CD4-positive, alpha-beta T cell treated with Interleukin-17A for 4 hours (primary cell): ENCODE results near the gene CFHR3.
"Not testable (repeated sequence)": the region's sequence is repeated elsewhere in the genome, so short reads cannot be mapped to it uniquely, and the experiment has no call there.

Experiments used
- DNase-seq: peaks from one replicate; pipeline ENCODE4 v3.0.0-alpha.2; 2020; ENCODE audit warnings: mixed read lengths

Gene CFHR3

DNA sequence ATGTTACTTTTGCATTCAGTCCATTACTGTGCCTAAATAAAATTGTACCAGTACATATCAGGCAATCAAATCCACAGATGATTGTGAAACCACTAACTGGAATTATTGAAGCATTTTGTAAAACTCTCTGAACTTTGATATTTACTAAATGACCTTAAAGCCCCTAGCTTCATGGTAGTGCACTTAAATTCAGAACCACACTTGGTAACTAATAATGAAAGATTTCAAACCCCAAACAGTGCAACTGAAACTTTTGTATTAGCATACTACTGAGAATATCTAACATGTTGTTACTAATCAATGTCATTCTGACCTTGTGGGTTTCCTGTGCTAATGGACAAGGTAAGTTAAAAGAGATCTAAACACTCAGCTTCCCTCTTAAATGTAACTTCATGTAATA is at the start of gene CFHR3:
Gene CFHR3 (plus strand): TSS at position 238 of the 400 bp plus-strand sequence. CDS start 47 bp downstream, at position 285.
- no peak for DNase-seq

DNA sequence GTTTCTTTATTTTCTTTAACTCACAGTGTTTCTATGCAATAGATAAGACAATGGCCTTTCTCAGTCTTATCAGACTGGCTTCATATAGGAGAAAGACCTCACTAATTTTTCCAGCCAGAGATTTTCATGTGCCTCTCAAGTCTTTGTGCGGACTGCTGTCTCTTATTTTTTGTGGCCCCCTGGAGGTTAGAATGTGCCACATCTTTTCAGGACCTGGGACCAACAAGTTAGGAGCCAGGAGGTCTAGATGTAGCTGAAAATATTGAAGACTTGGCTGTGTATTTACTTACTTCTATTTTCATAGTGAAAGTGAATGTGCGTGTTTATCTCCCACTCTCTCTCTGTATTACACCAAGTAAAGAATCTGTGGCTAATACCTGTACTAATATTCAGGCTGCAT is 42.1 kb upstream of the CFHR3 start:
- no peak for DNase-seq

DNA sequence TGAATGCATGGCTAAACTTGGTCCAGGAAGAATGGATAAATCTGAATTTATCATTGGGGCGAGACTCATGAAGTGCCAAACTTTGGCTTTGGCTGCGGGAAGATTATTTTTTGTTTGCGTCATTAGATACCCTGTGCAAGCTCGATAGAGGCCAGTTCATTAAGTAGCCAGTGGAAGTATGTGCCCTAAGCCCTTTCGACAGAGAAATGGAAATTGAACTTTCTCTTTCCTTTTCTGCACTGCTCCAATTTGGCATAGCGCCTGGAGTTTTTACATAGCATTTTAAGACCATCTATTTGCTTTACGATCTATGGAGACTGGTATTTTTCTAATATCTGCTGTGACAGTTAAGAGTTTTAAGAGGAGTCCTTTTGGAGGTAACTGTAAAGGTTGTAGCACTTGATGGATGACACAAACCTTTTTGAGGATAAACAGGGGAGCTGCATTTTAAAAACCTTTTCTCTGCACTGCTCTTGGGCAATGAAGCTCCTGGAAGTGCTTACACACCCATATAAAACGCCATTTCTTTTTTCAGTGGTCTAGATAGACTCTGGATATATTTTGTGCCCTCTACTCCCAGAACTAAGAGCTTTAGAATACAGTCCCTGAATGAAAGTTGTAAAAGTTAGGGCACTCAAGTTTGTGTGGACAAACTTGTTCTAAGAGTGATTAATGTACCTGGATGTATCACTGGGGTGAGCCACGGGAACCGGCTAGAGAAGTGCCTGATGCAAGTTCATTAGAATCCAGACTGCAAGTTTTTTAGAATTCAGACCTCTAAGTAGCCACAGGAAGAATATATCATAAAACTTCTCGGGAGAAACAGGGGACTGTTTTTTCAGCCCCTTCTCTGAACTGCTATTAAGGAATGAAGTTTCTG is 41.3 kb upstream of the CFHR3 start:
- no peak for DNase-seq

DNA sequence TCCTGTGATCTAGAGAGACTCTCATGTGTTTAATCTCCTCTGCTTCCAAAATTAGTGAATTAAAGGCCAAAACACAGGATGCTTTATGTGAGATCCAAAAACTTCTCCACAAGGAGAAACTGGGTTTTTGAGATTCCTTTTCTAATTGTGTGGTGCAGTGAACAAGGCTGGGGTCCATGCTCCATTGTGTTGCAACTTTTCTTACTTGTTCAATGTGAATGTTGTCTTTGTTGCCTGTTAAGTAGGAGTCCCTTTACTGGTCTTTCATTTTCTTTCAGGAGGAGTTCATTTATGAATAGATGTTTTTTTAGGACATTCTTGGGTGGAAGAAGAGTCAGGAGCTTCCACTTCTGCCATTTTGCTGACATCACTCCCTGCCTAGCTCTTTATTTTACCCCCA is 40.6 kb upstream of the CFHR3 start:
- no peak for DNase-seq

DNA sequence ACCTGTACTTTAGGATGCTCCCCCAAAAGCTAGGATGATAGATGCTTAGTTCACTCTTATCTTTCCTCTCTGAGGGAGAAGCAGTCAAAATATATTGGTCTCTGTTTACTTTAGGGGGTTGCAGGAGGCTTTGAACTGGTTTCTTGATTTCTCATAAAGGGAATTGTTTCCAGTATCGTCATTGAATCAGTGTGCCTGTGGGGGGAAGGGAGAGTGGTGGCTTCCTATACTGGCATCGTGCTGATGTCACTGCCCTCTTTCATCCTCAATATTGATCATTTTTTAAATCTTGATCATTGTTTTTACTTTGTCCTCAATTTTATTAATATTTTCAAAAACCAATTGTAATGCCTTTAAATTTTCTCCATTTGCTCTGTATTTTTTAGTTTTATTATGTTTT is 40.2 kb upstream of the CFHR3 start:
- no peak for DNase-seq

DNA sequence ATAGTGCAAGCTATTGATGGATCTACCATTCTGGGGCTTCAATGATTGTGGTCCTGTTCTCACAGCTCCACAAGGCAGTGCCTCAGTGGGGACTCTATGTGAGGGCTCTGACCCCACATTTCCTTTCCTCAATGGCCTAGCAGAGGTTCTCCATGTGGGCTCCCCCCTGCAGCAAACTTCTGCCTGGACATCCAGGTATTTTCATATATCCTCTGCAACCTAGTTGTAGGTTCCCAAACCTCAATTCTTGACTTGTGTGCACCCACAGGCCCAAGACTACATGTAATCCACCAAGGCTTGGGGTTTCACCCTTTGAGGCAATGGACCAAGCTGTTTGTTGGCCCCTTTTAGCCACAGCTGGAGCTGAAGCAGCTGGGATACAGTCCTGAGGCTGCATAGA is 35.9 kb upstream of the CFHR3 start:
- DNase-seq, result no peak

DNA sequence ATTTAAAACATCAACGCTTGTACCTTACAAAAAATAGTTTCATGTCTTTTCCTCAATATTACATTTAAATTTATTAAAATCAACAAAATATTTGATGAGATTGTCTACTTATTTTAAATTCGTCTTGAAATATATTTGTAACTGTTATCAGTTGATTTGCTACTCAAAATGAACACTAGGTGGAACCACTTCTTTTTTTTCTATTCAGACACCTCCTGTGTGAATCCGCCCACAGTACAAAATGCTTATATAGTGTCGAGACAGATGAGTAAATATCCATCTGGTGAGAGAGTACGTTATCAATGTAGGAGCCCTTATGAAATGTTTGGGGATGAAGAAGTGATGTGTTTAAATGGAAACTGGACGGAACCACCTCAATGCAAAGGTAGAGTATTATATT is 31.4 kb upstream of the CFHR3 start:
- DNase-seq, result not testable (repeated sequence)

DNA sequence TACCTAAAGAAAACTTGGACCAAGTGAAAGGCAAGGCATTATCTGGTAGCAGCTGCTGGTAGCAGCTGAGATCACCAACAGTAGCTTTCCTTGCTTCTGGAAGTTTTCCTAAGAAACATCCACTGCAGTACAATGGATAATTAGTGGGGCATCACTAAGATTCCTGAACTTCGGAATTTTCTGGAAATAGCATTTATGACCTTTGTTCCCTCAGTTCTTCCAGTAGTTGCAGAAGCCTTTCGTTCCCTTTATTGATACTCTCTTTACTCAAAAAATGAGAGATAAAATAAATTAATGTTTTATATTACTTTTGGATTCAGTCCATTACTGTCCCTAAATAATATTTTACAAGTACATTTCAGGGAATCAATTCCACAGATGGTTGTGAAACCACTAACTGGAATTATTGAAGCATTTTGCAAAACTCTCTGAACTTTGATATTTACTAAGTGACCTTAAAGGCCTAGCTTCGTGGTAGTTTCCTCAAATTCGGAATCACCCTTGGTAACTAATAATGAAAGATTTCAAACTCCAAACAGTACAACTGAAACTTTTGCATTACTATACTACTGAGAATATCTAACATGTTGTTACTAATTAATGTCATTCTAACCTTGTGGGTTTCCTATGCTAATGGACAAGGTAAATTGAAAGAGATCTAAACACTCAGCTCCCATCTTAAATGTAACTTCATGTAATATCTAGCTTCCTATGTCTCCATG is 9.5 kb upstream of the CFHR3 start:
- not testable (repeated sequence) for DNase-seq

DNA sequence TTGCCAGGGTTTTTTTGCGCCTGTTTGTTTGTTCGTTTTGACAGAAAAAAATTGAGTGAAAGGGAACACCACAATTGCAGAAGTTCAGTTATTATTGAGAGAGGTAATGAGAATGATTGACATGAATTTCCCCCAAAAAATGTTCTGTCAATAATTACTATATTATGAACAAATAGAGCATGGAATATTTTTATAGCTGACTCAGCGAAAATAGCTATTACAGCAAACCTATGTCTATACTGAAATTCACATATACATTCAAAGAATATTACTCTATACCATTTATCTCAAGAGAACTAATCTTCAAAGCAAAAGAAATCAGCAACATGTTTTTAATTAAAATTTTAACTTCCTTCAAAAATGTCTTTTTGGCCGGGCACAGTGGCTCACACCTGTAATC is 4.8 kb upstream of the CFHR3 start:
- not testable (repeated sequence) for DNase-seq

DNA sequence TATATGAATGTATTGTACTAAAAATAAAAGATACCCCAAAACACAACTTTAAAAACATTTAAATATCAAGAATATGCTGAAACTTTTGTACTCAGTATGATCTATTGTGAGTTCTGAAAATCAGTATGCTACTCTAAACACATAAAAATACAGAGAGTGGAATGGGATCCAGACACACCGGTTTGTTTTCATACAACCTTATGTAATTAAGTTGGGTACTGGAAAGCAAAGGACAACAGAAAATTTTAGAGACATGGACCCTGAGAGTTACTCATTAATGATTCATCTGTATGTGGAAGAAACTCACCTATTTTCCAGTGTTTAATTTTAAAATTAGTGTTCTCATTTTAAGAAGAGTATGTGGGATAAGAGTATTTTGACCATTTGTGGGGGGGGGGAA is 927 bp upstream of the CFHR3 start:
- DNase-seq, result no peak

DNA sequence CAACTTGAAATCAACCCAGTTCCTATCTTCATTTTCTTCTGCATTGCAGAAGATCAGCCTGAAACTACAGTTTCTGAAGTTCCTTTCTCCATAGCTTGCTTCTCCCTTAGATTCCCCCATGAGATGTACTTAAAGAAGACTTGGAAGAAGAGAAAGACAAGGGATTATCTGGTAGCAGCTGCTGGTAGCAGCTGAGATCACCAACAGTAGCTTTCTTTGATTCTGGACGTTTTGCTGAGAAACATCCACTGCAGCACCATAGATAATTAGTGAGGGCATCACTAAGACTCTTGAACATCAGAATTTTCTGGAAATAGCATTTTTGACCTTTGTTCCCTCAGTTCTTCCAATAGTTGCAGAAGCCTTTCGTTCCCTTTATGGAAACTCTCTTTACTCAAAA is 465 bp upstream of the CFHR3 start:
- DNase-seq, result no peak

DNA sequence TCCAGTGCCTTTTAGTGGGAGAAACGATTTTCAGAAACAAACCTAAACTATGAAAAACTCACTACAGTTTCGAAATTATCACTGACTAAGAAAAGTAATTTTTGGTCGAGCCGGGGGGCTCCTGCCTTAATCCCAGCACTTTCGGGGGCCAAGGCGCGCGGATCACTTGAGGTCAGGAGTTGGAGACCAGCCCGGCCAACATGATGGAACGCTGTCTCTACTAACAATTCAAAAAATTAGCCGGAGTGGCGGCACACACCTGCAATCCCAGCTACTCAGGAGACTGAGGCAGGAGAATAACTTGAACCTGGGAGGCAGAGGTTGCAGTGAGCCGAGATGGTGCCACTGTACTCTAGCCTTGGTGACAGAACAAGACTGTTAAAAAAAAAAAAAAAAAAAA is 3.0 kb downstream of the CFHR3 start:
- no peak for DNase-seq

DNA sequence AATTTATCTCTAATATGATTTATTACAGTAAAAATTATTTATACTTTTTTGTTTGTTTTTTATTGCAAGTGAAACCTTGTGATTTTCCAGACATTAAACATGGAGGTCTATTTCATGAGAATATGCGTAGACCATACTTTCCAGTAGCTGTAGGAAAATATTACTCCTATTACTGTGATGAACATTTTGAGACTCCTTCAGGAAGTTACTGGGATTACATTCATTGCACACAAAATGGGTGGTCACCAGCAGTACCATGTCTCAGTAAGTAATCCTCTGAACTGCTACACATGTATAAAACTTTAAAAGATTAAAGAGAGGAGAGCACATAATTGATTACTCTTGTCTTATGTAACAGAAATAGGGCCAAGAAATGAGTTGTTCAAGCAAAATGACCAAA is 4.5 kb downstream of the CFHR3 start:
- no peak for DNase-seq

DNA sequence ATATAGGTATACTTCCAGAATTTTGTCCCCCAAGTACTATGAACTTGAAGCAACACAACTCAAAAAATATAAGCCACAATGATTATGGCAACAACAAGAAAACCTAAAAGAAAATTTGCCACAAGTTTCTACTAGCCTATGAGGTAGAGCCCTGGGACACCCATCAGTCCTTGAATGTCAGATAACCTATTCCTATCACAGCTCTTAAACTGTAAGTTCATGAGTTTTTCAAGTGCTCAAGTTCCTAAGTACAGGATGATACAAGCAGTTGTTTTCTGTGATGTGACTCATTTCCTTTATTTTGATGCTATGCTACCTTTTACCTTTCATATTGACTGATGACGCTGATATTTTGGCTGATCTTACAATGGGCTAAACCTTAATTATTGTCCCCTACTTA is 16.6 kb downstream of the CFHR3 start:
- DNase-seq, result not testable (repeated sequence)

DNA sequence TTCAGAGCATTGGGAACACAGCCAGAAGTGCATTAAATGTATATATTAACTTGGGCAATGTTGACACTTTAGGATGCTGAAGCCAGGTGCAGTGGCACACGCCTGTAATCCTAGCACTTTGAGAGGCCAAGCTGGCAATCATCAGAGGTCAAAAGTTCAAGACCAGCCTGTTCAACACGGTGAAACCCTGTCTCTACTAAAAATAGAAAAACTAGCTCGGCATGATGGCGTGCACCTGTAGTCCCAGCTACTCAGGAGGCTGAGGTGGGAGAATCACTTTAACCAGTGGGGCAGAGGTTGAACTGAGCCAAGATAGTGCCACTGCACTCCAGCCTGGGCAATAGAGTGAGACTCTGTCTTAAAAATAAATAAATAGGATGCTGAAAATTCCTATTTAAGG is 19.5 kb downstream of the CFHR3 start:
- not testable (repeated sequence) for DNase-seq

DNA sequence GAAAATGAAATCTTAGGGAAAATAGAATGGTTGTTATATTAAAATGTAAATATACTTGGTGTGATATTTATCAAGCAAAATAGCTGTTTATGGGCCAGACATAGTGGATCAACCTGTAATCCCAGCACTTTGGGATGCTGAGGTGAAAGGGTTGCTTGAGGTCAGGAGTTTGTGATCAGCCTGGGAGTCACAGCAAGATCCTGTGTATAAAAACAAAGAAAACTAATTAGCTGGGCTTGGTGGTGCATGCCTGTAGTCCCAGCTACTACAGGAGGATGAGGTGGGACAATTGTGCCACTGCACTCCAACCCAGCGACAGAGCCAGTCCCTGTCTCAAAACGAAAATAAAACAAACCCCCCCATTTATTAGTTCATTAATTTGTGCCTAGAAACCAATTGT is 23.3 kb downstream of the CFHR3 start:
- no peak for DNase-seq

DNA sequence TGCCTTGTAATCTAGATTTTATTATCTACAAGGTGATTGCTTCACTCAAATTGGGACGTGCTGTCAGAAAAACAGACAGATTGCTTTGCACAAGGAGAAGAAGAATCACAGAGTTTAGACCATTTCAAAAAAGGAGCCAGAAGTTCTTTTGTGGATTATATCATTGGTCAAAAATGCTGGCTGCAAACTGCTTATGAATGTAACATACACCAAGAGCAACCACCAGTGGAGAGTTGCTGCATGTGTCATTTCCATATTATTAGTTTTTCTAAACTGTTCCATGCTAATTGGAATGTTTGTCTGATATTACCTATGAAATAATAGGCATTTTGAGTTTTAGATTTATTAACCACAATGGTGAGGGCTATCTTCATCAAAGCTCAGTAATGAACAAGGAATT is 27.3 kb downstream of the CFHR3 start:
- not testable (repeated sequence) for DNase-seq

DNA sequence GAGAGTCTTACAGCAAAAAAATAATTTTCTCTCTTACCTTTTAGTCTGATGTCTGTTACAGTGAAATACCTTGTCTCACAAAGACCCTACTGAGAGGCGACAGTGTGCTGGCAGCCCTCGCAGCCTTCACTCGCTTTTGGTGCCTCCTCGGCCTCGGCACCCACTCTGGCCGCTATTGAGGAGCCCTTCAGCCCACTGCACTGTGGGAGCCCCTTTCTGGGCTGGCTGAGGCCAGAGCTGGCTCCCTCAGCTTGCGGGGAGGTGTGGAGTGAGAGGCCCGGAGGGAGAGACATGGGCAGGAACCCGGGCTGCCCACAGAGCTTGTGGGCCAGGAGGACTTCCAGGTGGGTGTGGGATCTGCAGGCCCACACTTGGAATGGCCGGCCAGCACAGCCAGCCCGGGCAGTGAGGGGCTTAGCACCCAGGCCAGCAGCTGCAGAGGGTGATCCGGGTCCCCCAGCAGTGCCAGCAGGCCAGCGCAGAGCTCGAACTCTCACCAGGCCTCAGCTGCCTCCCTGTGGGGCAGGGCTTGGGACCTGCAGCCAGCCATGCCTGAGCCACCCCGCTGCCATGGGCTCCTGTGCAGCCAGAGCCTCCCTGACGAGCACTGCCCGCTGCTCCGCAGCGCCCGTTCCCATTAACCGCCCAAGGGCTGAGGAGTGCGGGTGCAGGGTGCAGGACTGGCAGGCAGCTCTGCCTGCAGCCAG is 34.0 kb downstream of the CFHR3 start:
- no peak for DNase-seq

DNA sequence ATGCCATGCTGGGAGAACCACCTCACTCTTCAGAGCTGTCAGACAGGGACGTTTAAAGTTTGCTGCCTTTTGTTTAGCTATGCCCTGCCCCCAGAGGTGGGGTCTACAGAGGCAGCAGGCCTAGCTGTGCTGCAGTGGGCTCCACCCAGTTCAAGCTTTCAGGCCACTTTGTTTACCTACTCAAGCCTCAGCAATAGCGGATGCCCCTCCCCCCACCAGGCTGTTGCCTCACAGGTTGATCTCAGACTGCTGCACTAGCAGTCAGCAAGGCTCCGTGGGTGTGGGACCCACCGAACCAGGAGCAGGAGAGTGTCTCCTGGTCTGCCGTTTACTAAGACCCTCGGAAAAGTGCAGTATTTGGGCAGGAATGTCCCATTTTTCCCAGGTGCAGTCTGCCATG is 42.8 kb downstream of the CFHR3 start:
- DNase-seq, result not testable (repeated sequence)

DNA sequence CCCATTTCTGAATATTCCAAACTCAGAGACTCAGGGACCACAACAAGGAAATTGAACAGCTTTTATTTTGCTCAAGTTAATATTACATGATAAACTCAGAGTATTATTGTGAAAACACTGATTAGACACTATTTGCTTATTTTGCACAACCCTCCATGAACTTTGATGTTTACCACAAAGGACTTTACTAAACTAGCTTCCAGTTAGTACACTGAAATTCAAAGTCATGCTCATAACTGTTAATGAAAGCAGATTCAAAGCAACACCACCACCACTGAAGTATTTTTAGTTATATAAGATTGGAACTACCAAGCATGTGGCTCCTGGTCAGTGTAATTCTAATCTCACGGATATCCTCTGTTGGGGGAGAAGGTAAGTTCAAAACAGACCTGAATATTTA is 44.9 kb downstream of the CFHR3 start, which contains the start of gene CFHR1:
Gene CFHR1 (plus strand): TSS at position 201 of the 400 bp plus-strand sequence. CDS start 114 bp downstream, at position 315.
- DNase-seq, result not testable (repeated sequence)

DNA sequence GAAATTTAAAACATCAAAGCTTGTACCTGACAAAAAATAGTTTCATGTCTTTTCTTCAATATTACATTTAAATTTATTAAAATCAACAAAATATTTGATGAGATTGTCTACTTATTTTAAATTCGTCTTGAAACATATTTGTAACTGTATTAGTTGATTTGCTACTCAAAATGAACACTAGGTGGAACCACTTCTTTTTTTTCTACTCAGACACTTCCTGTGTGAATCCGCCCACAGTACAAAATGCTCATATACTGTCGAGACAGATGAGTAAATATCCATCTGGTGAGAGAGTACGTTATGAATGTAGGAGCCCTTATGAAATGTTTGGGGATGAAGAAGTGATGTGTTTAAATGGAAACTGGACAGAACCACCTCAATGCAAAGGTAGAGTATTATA is 53.2 kb downstream of the CFHR3 start:
- not testable (repeated sequence) for DNase-seq
